Fibroblast of the conjunctiva (primary cell): ENCODE measurements around the gene KLRC3.
"Not testable (repeated sequence)": the region's sequence is repeated elsewhere in the genome, so short reads cannot be mapped to it uniquely, and the experiment has no call there.

ENCODE experiments used
- DNase-seq: peaks from one replicate; pipeline ENCODE4 v3.0.0-alpha.2; 2010; ENCODE audit warnings: low read depth

Gene KLRC3

DNA sequence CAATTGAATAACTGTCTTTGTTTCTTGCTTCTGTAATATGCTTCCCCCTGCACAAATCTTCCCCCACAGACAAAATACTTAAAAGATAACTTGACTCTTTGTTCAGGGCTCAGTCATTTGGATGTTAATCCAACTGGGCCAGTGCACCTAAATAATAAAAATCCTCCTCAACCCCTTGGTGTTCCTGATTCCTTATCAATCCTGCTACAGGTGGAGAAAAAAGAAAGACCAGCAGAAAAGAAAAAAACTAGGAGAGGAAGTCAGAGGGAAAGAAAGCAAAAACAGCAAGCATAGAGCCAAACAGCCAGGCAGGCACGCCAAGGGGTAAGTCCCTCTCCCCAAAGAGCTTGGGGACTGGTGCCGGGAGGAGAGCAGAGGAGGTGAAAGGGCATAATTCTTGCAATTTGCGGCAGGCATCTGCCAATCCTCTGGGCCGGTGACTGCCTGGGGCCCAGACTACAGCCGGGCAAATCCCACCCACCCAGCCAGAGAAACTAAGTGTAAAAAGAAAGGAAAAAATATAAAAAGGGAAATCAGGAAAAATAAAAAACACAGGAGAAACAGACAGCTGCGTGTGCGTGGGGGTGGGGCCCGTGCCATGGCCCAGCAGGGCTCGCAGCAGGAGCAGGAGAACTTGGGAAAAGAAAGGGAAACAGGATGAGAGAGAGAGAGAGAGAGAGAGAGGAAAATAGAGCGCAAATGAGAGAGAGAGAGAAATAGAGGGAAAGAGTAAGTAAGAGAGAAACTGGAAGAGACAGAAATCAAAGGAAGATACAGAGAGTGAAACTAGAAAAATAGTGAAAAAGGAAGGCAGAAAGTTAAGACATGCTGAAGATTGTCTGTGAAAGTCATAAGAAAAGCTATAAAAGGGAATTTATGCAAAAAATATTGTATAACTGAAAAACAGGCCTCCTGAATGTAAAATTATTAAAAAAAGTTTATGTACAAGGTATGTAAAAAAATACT lies 51.9 kb downstream of the KLRC3 start:
- no peak for DNase-seq

DNA sequence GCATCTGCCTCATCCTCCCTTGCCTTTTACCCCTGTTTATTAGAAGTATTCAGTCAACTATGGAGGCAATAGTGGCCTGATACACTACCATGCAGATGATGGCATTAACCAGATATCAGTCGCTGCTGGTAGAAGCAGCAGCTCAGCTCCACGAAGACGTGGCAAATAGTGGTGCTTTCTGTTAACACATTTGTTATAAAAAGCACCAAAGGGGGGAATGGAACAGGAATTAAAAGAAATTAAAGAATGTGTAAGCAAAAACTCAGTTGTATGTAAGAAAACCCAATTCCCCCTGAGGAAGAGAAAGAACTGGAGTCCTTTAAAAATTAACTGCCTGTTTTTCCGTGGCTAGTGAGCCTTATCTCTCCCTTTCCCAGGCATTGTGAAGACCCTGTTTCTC lies 52.7 kb downstream of the KLRC3 start:
- DNase-seq = not testable (repeated sequence)

DNA sequence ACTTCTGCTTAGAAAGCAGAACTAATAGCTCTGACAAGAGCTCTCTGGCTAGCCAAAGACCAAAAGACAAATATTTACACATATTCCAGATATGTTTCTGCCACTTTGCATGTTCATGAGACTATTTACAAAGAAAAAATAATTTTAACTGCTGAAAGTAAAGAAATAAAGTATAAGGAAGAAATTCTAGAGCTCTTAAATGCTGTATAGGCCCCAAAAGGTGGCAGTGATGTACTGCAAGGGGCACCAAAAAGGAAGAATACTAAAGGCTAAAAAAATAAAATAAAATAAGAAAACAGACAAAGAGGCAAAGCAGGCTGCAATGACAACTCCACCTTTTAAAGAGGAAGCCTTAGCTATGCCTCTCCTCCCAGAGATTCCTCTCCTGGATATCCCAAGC lies 53.5 kb downstream of the KLRC3 start:
- DNase-seq = no peak

DNA sequence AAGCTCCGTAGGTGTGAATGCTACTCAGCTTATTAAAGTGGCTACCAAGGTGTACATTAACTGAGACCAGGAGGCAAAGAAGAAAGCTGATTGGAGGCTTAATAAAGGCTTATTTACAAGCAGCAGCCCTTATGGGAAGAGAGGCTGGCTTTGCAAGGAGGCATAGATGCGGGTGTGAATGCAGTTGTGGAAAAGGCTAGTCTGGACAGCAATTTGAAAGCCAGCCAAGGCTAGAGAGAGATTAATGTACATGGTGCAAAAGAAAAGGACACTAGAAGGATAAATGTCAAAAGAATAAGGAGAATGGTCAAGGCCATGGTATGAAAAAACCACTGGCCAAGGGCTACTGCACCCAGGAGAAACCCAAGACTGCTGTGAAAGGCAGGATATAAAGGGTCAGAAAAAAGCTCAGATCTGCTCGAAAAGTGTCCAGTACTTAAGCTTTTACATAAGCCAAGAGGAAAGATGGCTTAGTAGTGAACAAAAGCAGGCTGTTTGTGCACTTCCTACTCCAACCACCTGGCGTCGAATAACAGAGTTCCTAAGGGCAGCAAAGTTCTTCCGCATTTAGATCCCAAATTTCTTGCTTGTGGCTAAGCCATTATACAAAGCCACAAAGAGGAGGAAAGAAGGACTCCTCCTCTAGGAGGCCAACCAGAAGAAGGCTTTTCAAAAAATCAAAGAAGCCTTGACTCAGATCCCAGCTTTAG lies 54.5 kb downstream of the KLRC3 start:
- DNase-seq = no peak

GRCh38 chr12:10364815-10365622 lies 55.4 kb downstream of the KLRC3 start:
- peak; percentile 78 for DNase-seq

DNA sequence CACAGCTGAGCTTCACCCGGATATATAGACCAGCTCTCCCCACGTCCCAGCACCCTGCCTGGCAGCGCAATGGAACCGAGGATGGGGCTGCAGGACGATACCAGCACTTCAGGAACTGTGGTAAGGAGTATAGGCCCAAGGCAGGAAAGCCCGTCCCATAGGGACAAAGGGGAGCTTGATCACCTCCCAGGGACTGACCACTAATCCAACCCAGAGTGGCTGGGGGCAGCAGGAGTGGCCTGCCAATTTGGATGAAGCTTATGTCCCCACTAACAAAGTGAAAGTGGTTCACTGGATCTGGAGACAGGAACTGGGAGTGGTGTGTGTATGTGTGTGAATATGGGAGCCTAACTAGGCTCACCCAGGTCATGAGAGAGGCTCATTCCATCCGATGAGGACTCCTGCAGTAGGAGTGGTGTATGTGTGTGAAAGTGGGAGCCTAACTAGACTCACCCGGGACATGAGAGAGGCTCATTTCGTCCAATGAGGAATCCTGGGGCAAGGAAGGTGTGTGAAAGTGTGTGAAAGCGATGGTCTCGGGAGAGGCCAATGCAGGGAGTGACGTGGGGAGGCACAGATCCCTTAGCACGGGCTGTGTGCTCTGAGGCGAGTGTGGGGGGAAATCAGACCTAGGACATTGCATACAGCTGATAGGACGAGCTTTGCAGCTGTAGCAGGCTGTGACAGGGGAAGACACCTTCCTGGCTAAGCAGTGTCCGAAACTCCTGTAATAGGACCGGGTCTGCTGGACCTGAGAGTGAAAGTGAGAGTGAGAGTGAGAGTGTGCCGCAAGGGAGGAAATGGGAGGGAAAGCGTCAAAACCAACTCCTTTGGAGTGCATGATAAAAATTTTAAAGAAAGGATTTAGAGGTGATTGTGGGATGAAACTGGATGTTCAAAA lies 56.2 kb downstream of the KLRC3 start:
- no peak for DNase-seq

DNA sequence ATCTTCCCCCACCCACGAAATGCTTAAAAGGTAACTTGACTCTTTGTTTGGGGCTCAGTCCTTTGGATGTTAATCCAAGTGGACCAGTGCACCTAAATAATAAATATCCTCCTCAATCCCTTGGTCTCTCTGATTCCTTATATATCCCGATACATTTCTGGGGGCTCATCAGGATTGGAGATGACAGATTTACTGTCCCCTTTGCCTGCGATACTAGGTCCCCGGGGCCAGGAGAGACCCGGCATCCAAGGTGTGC lies 56.8 kb downstream of the KLRC3 start:
- DNase-seq = no peak

DNA sequence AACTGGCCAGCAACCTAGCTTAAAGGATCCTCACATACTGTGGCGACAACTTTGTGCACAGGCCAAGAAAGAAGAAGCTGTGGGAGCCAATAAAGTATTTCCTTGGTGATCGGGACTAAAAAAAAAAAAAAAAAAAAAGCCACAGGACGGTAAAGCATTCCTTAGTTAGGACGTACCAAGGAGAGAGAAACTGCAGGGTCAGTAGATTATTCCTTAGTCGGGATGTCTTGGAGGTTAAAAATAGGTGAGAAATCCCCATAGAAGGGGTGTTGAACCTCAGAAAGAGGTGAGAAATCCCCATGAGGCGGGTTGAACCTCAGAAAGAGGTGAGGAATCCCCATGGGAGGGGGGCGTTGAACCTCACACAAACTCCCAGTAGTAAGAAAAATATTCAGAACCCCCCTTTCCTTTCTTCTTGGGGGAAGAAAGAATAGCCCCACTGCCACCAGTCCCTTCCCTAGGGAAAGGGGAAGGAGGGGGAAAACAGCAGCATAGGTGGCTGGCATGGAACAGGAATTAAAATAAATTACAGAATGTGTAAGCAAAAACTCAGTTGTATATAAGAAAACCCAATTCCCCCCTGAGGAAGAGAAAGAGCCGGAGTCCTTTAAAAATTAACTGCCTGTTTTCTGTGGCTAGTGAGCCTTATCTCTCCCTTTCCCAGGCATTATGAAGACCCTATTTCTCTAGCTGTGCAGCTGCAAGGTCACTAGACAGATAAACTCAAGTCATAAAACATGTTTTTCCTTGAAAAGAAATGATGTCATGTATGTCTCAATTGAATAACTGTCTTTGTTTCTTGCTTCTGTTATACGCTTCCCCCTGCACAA lies 57.4 kb downstream of the KLRC3 start:
- no peak for DNase-seq

DNA sequence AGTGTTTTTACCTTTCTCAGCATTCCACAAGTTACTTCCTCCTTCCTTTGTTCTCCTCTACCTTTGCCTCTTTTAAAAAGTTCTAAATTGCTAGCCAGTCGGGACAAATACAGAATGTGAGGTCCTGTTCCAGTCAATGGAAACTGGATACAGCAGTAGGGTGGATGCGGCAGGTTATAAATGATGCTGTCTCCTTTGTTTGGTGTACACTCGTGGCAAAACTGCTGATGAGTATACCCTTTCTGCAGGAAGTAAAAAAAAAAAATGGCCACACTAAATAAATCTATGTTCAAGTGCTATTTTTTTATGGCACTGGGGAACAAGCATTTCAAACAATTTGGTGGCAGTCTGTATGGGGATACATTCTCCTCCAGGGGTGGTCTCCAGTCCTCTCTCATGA lies 58.1 kb downstream of the KLRC3 start:
- no peak for DNase-seq
